A673 (cell line): ENCODE data around the gene SNX8.

Source experiments
- CTCF ChIP-seq: fragments of 300-800, 200-600 bp; sonication (generic); conservative IDR thresholded peaks from 2 replicates; pipeline ENCODE4 v1.5.1; 2017; ENCODE audit warnings: low read depth, mild to moderate bottlenecking, antibody characterized with exemption, low read length, moderate library complexity, mixed read lengths
- EZH2 ChIP-seq: fragments of 200-600 bp; sonication (generic); IDR thresholded peaks from 2 replicates; pipeline ENCODE4 v1.6.1; 2017; ENCODE audit warnings: borderline replicate concordance, low read depth, mild to moderate bottlenecking, mixed read lengths, antibody characterized with exemption, low read length; ENCODE audit not compliant: poor library complexity, severe bottlenecking

- TF ChIP-seq CTCF (no peak), EZH2 (no peak)
Observed at GRCh38 chr7:2215851-2216250, 98.4 kb downstream of the SNX8 start.
